ENCODE results near the gene ZNF580.

- TF ChIP-seq, protein P1, sequence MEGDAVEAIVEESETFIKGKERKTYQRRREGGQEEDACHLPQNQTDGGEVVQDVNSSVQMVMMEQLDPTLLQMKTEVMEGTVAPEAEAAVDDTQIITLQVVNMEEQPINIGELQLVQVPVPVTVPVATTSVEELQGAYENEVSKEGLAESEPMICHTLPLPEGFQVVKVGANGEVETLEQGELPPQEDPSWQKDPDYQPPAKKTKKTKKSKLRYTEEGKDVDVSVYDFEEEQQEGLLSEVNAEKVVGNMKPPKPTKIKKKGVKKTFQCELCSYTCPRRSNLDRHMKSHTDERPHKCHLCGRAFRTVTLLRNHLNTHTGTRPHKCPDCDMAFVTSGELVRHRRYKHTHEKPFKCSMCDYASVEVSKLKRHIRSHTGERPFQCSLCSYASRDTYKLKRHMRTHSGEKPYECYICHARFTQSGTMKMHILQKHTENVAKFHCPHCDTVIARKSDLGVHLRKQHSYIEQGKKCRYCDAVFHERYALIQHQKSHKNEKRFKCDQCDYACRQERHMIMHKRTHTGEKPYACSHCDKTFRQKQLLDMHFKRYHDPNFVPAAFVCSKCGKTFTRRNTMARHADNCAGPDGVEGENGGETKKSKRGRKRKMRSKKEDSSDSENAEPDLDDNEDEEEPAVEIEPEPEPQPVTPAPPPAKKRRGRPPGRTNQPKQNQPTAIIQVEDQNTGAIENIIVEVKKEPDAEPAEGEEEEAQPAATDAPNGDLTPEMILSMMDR (IDR thresholded peaks at IDR 0.05) = no peak
- no peak for TF ChIP-seq ZFX (IDR thresholded peaks at IDR 0.05; ENCODE audit: borderline replicate concordance)
These were observed 38.8 kb downstream of the ZNF580 start for GRCh38 chr19:55679343-55680257.
